ENCODE data around the gene SLC35A2. TPM values are rescaled to one million over a fixed set of nuclear protein-coding genes. Genes with fewer than 3 reads are reported as not detected.

Gene SLC35A2
- total and polyA plus RNA-seq, 4 donors: 16.7 to 41.2 (median 32.0) TPM

GRCh38 chrX:48937054-48937907, 25.8 kb upstream of the SLC35A2 start:
- no peaks in the 10 kb centered on the region for H3K27me3 ChIP-seq (ENCODE audit: control insufficient read depth in 3 of 3, insufficient read depth in 3 of 3, low read length in 2 of 3)
- WGBS, 2 donors: 13 to 24% methylated on average over 8 to 9 of the region's 9 CpGs
- ATAC-seq (ENCODE audit: insufficient read depth, low FRiP score) (peak; percentile 78), DNase-seq (peak; percentile 9 to 44 (median 29))
- H3K9ac ChIP-seq (ENCODE audit: insufficient read depth in 1 of 2, low read length in 2 of 2): no peak overlapping the region
- no peak overlapping the region for H3K4me3 ChIP-seq
- peak; percentile 9 for TF ChIP-seq CTCF (IDR thresholded peaks at IDR 0.05; ENCODE audit: control extremely low read depth, extremely low read depth)
- peaks cover 0 to 4% (median 0%) of the 10 kb centered on the region in 5 donors for H3K4me1 ChIP-seq (ENCODE audit: control insufficient read depth in 5 of 5, insufficient read depth in 5 of 5, low read length in 5 of 5)
- H3K9me3 ChIP-seq (ENCODE audit: control insufficient read depth in 4 of 4, insufficient read depth in 3 of 4, low read length in 3 of 4): peaks cover 0 to 9% (median 2%) of the 10 kb centered on the region in 4 donors
- peaks cover 7 to 15% (median 9%) of the 10 kb centered on the region in 4 donors for H3K36me3 ChIP-seq (ENCODE audit: control insufficient read depth in 4 of 4, insufficient read depth in 4 of 4, low read length in 4 of 4)
- peak overlapping the region in 1 of 2 donors; percentile 75 for H3K27ac ChIP-seq (ENCODE audit: low read depth in 1 of 2, low read length in 1 of 2)

DNA sequence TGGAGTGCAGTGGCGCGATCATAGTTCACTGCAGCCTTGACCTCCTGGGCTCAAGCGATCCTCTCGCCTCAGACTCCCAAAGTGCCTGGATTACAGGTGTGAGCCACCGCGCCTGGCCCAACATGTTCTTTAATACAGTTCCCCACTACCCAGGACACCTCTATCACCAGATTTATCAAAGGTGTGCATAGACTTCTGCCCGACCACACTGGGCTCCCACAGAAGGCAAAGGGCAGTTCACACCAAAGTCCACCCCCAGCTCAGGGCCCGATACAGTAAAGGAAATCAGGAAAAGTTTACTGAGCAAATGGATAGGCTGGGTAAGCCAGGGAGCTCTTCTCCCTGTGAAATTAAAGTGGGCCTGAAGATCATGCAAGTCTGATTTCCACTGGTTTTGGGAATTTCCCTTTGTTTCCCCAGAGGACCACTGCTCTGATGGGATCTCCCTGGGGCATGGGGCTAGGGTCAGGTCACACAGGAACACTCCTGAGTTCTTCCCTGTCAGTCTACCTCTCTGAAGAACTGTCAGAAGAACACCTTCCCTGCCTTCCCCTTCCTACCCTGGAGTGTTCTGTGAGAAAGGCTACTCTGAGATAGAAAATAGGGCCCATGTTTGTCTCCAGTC, 25.1 kb upstream of the SLC35A2 start:
- no peaks in the 10 kb centered on the region for H3K27me3 ChIP-seq (ENCODE audit: control insufficient read depth in 3 of 3, insufficient read depth in 3 of 3, low read length in 2 of 3)
- no peak for TF ChIP-seq CTCF (IDR thresholded peaks at IDR 0.05; ENCODE audit: control extremely low read depth, extremely low read depth)
- peaks cover 0 to 9% (median 2%) of the 10 kb centered on the region in 4 donors for H3K9me3 ChIP-seq (ENCODE audit: control insufficient read depth in 4 of 4, insufficient read depth in 3 of 4, low read length in 3 of 4)
- no peak overlapping the region for H3K9ac ChIP-seq (ENCODE audit: insufficient read depth in 1 of 2, low read length in 2 of 2)
- peaks cover 0 to 4% (median 0%) of the 10 kb centered on the region in 5 donors for H3K4me1 ChIP-seq (ENCODE audit: control insufficient read depth in 5 of 5, insufficient read depth in 5 of 5, low read length in 5 of 5)
- H3K4me3 ChIP-seq: no peak overlapping the region
- DNase-seq (no peak), ATAC-seq (ENCODE audit: insufficient read depth, low FRiP score) (no peak)
- H3K36me3 ChIP-seq (ENCODE audit: control insufficient read depth in 4 of 4, insufficient read depth in 4 of 4, low read length in 4 of 4): peaks cover 7 to 11% (median 9%) of the 10 kb centered on the region in 4 donors
- 85 to 87% methylated on average over 8 of the region's 8 CpGs for WGBS, 2 donors
- peak overlapping the region in 1 of 2 donors; percentile 52 for H3K27ac ChIP-seq (ENCODE audit: low read depth in 1 of 2, low read length in 1 of 2)

GRCh38 chrX:48935301-48935670, 23.8 kb upstream of the SLC35A2 start:
- DNase-seq (no peak), ATAC-seq (ENCODE audit: insufficient read depth, low FRiP score) (no peak)
- WGBS, 2 donors: 88 to 100% methylated on average over 1 of the region's 1 CpG
- Histone ChIP-seq H3K9me3 (ENCODE audit: control insufficient read depth in 4 of 4, insufficient read depth in 3 of 4, low read length in 3 of 4) (peaks cover 0 to 9% (median 2%) of the 10 kb centered on the region in 4 donors), H3K36me3 (ENCODE audit: control insufficient read depth in 4 of 4, insufficient read depth in 4 of 4, low read length in 4 of 4) (peaks cover 7 to 14% (median 9%) of the 10 kb centered on the region in 4 donors), H3K27me3 (ENCODE audit: control insufficient read depth in 3 of 3, insufficient read depth in 3 of 3, low read length in 2 of 3) (no peaks in the 10 kb centered on the region), H3K9ac (ENCODE audit: insufficient read depth in 1 of 2, low read length in 2 of 2) (no peak overlapping the region), H3K27ac (ENCODE audit: low read depth in 1 of 2, low read length in 1 of 2) (no peak overlapping the region), H3K4me1 (ENCODE audit: control insufficient read depth in 5 of 5, insufficient read depth in 5 of 5, low read length in 5 of 5) (peaks cover 0 to 4% (median 0%) of the 10 kb centered on the region in 5 donors), H3K4me3 (no peak overlapping the region)
- TF ChIP-seq CTCF (IDR thresholded peaks at IDR 0.05; ENCODE audit: control extremely low read depth, extremely low read depth): no peak

All from lung (tissue), 12 donors.